ENCODE results near the gene GAS5. TPM values are rescaled to one million over a fixed set of nuclear protein-coding genes. Genes with fewer than 3 reads are reported as not detected.

Gene GAS5
- total and polyA plus RNA-seq, 10 of the 15 experiments (the other 5 are each of a cell fraction or from before 2014, with no cell fraction given) = 289 to 1,137 (median 699) TPM

GRCh38 chr1:173868266-173869020 lies 654 bp upstream of the GAS5 start, which contains the start of gene ZBTB37 (continued):
- TF ChIP-seq ZNF592 (IDR thresholded peaks at IDR 0.05) (no peak), SIX5 (IDR thresholded peaks at IDR 0.05; ENCODE audit: low read depth, low read length, severe bottlenecking) (no peak), EZH2 (IDR thresholded peaks at IDR 0.05; ENCODE audit: borderline replicate concordance, control insufficient read depth, low read depth, low read length) (no peak), SPI1 (IDR thresholded peaks at IDR 0.05; ENCODE audit: borderline replicate concordance, insufficient read depth, low read depth, low read length) (peak; percentile 32; the same call in 1 of the 2 replicates), HDAC6 (IDR thresholded peaks at IDR 0.05; ENCODE audit: unreplicated experiment) (no peak), BCL3 (IDR thresholded peaks at IDR 0.05; ENCODE audit: borderline replicate concordance, insufficient read depth, low read depth, low read length, poor library complexity, severe bottlenecking) (no peak), IKZF2 (IDR thresholded peaks at IDR 0.05) (peak; percentile 62 to 75; a peak in 2 of 4 replicates), RBBP5 (conservative IDR thresholded peaks at IDR 0.05) (no peak), ZBTB40 (IDR thresholded peaks at IDR 0.05; ENCODE audit: borderline replicate concordance) (peak; percentile 82; the same call in 1 of the 2 replicates), HDAC2 (IDR thresholded peaks at IDR 0.05) (no peak), BMI1 (IDR thresholded peaks at IDR 0.05; ENCODE audit: borderline replicate concordance) (no peak), ATF3 (IDR thresholded peaks at IDR 0.05; ENCODE audit: borderline replicate concordance, extremely low read depth, low read depth, low read length) (no peak), ELK1 (IDR thresholded peaks at IDR 0.05; ENCODE audit: low read depth, low read length) (peak; percentile 80), YBX1 (IDR thresholded peaks at IDR 0.05) (no peak), ZBED1 (IDR thresholded peaks at IDR 0.05; ENCODE audit: borderline replicate concordance) (no peak)

Data from GM12878 (cell line).